ENCODE data around the gene CNNM3. TPM values are rescaled to one million over a fixed set of nuclear protein-coding genes. Genes with fewer than 3 reads are reported as not detected.
"Not testable (repeated sequence)": the region's sequence is repeated elsewhere in the genome, so short reads cannot be mapped to it uniquely, and the experiment has no call there.

Gene CNNM3
- polyA plus RNA-seq, 3 donors from 2014 or later, result 5.5 to 11.0 (median 9.9) TPM

DNA sequence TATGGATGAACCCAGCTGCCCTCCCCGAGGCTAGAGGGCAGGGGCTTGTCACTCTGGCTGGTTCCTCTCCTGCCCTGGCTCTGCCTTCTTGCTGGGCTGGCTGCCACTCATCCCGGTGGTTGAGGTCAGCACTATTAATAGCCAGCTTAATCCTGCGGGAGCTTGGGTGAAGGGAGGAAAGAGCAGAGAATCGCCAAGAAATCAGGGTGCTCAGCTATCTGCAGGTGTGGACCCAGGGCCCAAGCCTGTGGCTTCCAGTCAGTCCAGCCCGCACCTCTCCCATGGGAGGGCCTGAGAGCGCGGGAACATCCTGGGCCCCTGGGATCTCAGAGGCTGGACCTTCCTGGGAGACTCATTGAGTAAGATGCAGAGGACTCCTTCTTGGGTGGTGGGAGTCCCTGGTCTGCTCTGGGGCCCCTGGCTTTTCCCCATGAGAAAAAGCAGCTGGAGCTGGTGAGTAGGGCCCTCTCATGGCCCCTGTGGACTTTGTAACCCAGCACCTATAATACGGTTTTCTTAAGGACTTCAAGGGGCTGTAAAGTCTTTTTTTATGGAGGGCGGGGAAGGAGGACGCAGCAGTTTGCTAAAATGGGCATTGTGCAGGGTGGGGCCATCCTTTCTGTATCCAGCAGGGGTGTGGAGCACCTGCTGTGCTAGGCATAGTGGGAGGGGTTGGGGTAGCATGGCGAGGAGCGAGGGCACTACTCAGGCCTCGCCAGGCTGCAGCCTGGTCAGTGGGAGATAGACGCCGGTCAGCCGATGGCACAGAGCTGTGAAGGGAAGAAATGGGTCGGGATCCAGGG, 27.4 kb upstream of the CNNM3 start:
- Mint-ChIP-seq H3K4me3 (no peak overlapping the region), H3K9me3 (no peaks in the 10 kb centered on the region), H3K27me3 (ENCODE audit: low read depth in 3 of 3) (peaks cover 0 to 2% (median 0%) of the 10 kb centered on the region in 3 donors), H3K36me3 (no peaks in the 10 kb centered on the region), H3K4me1 (no peaks in the 10 kb centered on the region), H3K27ac (no peak overlapping the region)
- no peak for DNase-seq

DNA sequence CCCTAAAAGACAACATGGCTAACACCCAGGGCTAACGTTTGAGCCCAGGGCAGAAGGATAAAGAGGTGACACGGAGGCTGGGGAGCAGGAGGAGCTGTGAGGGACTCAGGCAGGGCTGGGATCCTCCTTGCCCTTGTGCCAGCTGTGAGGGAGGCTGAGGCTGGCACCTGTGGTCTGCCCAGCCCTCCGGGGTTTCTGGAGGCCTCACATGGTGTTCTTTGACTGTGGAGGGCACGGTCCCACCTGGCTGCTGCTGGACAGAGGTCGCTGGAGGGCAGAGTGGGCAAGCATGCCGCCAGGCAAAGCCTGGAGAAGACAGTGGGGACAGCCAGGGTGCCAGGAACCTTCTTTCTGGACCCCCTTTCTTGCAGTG, 26.8 kb upstream of the CNNM3 start:
- Mint-ChIP-seq H3K4me1 (no peaks in the 10 kb centered on the region), H3K27me3 (ENCODE audit: low read depth in 3 of 3) (peaks cover 0 to 2% (median 0%) of the 10 kb centered on the region in 3 donors), H3K4me3 (no peak overlapping the region), H3K27ac (no peak overlapping the region), H3K36me3 (no peaks in the 10 kb centered on the region), H3K9me3 (no peaks in the 10 kb centered on the region)
- DNase-seq, result no peak

DNA sequence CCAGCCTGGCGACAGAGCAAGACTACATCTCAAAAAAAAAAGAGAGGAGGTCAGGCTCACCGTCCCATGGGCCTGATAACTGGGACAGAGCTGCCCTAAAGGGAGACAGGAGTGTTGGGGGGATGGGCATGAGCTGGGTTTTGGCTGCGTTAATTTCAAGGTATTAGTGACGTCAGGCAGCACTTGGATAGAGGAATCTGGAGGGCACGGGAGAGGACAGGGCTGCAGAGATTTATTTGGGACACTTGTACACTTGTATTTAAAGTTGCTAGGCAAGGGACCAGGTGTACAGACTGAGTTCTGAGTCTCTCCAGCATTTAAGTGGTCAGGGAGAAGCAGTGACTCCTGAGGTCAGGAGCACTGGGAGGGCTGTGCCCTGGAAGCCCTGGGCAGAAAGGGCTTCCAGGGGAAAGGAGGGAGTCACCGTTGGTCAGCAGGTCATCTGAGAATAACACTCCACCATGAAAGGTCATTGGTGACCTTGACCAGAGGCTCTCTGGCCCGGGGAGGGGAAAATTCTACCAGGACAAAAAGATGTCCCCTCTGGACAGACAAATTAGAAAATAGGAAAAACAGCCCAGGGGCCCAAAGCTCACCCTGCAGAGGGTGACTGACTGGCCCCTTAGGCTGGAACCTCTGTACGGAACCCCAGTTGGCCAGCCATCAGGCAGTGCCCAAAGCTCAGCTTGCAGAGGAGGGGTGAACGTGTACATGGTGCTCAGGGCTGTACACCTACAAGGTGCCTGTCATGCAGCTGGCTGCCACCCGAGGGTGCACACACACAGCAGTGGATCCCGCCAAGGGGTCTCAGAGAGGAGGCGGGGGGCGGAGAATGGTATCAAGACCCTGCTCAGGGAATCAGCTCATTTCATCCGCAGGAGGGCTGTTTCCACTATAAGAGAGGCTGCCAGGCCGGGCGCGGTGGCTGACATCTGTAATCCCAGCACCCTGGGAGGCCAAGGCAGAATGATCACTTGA, 23.0 kb upstream of the CNNM3 start:
- peak overlapping the region in 1 of 6 donors; percentile 15 for H3K27ac Mint-ChIP-seq

DNA sequence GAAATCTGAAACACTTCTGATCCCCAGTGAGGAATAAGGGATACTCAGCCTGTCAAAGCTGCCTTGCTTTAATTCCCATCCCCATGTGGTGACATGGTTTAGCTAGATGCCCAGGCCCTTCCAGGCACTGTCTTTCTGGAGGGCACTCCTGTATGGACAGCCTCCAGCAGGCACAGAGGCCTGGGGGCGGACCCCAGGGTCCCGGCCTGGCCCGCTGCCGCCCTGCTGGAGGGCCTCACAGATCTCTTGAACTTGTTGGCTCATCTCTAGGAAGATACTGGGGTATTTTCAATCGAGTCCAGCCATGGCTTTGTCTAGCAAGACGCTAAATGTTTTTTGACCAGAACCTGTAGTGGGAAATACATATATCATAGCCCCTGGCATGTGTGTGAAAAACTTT, 21.0 kb upstream of the CNNM3 start:
- no peak for DNase-seq
- peaks cover 0 to 11% (median 5%) of the 10 kb centered on the region in 3 donors for H3K36me3 Mint-ChIP-seq
- no peak overlapping the region for H3K4me3 Mint-ChIP-seq
- H3K27ac Mint-ChIP-seq, result no peak overlapping the region
- H3K4me1 Mint-ChIP-seq, result no peaks in the 10 kb centered on the region
- H3K9me3 Mint-ChIP-seq, result no peaks in the 10 kb centered on the region
- H3K27me3 Mint-ChIP-seq (ENCODE audit: low read depth in 3 of 3), result peaks cover 0 to 2% (median 0%) of the 10 kb centered on the region in 3 donors

More for the DNA sequence above, 23.0 kb upstream of the CNNM3 start:
- H3K9me3 Mint-ChIP-seq, result no peaks in the 10 kb centered on the region
- H3K4me3 Mint-ChIP-seq, result no peak overlapping the region
- H3K4me1 Mint-ChIP-seq, result no peaks in the 10 kb centered on the region
- DNase-seq, result no peak
- peaks cover 0 to 2% (median 0%) of the 10 kb centered on the region in 3 donors for H3K27me3 Mint-ChIP-seq (ENCODE audit: low read depth in 3 of 3)
- no peaks in the 10 kb centered on the region for H3K36me3 Mint-ChIP-seq

DNA sequence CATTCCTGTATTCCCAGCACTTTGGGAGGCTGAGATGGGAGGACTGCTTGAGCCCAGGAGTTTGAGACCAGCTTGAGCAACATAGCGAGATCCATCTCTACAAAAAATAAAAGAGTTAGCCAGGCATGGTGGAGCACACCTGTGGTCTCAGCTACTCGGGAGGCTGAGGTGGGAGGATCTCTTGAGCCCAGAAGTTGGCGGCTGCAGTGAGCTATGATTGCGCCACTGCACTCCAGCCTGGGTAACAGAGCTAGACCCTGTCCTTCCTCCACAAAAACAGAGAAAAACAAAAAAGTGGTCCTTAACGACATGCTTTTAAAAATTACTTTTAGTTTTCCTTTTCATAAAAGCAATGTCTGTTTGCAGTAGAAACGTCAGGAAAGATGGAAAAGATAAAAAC, 19.6 kb upstream of the CNNM3 start:
- H3K36me3 Mint-ChIP-seq, result peaks cover 0 to 11% (median 5%) of the 10 kb centered on the region in 3 donors
- H3K27me3 Mint-ChIP-seq (ENCODE audit: low read depth in 3 of 3); H3K27ac Mint-ChIP-seq; DNase-seq; H3K9me3 Mint-ChIP-seq; H3K4me1 Mint-ChIP-seq; H3K4me3 Mint-ChIP-seq: not testable (repeated sequence)

DNA sequence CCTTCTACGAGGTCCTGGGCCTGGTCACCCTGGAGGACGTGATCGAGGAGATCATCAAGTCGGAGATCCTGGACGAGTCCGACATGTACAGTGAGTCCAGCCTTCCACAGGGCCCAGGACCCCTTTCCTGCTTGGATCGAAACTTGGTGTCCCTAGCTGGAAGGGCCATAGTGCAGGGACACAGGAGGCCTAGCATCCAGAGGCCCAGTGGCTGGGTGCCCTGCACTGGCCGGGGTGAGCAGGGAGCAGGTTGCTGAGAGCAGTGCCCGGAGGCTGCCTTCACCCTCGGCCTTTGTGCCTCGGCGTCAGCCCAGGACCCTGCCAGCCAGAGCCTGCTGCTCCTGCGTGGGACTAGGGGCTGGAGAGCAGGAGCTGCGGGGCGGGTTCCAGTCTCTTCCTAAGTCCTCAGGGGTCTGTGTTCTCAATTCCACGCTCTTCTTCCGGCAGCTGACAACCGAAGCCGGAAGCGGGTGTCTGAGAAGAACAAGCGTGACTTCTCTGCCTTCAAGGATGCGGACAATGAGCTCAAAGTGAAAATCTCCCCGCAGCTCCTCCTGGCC, 18.9 kb upstream of the CNNM3 start:
- Mint-ChIP-seq H3K9me3 (no peaks in the 10 kb centered on the region), H3K4me3 (no peak overlapping the region), H3K4me1 (no peaks in the 10 kb centered on the region), H3K27me3 (ENCODE audit: low read depth in 3 of 3) (peaks cover 0 to 2% (median 0%) of the 10 kb centered on the region in 3 donors), H3K36me3 (peaks cover 0 to 11% (median 5%) of the 10 kb centered on the region in 3 donors), H3K27ac (no peak overlapping the region)
- DNase-seq, result no peak

DNA sequence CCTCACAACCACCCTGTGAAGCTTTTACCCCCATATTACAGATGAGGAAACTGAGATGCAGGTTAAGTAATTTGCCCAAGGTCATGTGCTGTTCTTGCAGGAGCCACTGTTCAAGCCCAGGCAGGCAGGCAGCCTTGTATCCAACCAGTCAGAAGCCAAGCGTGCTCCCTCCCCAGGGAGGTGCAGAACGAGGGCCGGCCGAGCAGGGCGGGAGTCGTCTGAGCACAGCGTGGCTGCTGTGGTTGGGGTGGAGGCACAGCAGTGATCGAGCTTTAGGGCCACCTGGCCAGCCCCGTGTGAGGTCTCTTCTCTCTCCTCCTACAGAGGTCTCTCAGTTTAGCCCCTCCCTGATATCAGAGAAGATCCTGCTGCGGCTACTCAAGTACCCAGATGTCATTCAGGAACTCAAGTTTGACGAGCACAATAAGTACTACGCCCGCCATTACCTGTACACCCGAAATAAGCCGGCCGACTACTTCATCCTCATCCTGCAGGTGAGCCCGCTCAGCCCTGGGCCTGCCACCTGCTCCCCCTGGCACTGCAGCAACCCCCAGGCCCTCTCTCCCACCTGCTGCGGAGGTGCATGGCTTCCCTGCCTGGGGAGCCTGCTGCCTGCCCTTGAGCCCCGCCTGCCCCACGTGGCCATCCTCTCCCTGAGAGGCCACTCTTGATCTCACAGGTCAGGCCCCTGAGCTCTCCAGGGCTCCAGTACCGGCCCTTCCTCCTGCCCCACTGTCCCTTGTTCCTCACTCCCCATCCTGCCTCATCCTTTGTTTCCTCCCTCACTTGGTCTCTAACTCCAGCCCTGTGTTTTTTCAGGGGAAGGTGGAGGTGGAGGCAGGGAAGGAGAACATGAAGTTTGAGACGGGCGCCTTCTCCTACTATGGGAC, 17.1 kb upstream of the CNNM3 start:
- Mint-ChIP-seq H3K27ac (peak overlapping the region in 2 of 6 donors; percentile 9 to 53), H3K4me1 (no peaks in the 10 kb centered on the region), H3K36me3 (peaks cover 0 to 11% (median 5%) of the 10 kb centered on the region in 3 donors), H3K9me3 (no peaks in the 10 kb centered on the region), H3K27me3 (ENCODE audit: low read depth in 3 of 3) (no peaks in the 10 kb centered on the region), H3K4me3 (no peak overlapping the region)
- DNase-seq, result no peak

DNA sequence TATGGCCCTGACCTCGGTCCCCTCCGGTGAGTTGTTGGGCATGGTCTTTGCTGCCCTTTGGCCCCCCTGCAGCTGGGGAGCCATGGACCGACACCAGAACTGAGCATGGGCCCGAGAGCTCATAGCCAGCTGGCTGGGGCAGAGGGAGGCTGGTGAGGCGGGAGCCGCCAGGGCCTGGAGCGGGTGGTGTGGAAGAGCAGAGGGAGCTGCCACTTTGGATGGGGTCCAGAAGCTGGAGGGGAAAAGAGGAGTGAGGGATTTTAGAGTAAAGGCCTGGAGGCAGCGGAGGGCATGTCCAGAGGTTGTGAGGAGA, 16.5 kb upstream of the CNNM3 start:
- Mint-ChIP-seq H3K27ac (no peak overlapping the region), H3K36me3 (peaks cover 0 to 11% (median 5%) of the 10 kb centered on the region in 3 donors), H3K4me3 (no peak overlapping the region), H3K27me3 (ENCODE audit: low read depth in 3 of 3) (no peaks in the 10 kb centered on the region), H3K4me1 (no peaks in the 10 kb centered on the region), H3K9me3 (no peaks in the 10 kb centered on the region)
- DNase-seq, result no peak

DNA sequence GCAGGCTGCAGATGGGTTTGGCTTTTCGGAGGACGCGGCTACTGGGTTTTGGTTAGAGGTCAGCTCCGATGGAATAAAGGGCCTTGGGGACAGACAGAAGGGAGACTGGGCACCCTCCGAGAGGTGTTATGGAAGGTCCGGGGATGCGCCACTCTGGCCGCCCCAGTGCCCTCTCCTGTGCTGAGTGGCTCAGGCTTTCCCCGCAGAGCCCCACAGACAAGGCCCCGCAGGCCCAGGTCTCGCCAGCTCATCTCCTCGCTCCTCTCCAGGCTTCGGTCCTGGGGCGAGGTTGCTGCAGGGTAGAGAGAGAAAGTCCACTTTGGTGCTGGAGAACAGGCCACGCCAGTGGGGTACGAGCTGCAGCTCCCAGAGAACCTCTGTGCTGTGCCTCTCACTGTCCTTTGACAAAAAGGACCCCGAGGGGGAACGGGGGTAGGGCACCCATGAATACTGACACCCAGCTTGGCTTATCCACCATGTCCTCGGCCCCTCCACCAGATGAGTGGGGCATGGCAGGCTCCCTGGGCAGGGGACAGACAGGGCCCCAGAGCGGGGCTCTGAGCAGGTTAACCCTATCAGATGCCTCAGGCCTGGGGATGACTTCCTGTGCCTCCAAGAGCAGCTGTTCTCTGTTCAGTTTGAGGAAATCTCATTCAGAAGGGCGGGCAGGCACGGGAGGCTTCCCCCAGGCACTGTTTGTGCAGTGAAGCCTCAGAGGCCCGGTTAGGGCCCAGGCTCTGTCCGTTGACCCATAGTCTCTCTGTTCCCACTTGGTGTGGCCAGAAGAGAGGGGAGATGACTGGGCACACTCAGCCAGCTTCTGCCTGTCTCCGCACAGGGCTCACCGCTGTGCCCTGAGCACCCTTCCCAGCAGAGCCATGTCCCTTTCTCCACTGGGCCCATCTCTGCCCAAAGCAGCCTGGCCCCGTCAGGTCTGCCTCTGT, 15.7 kb upstream of the CNNM3 start:
- H3K4me1 Mint-ChIP-seq, result peaks cover 0 to 2% of the 10 kb centered on the region in 2 donors
- H3K9me3 Mint-ChIP-seq, result no peaks in the 10 kb centered on the region
- H3K27ac Mint-ChIP-seq, result no peak overlapping the region
- peaks cover 0 to 11% (median 5%) of the 10 kb centered on the region in 3 donors for H3K36me3 Mint-ChIP-seq
- H3K27me3 Mint-ChIP-seq (ENCODE audit: low read depth in 3 of 3), result no peaks in the 10 kb centered on the region
- no peak overlapping the region for H3K4me3 Mint-ChIP-seq
- DNase-seq, result no peak

DNA sequence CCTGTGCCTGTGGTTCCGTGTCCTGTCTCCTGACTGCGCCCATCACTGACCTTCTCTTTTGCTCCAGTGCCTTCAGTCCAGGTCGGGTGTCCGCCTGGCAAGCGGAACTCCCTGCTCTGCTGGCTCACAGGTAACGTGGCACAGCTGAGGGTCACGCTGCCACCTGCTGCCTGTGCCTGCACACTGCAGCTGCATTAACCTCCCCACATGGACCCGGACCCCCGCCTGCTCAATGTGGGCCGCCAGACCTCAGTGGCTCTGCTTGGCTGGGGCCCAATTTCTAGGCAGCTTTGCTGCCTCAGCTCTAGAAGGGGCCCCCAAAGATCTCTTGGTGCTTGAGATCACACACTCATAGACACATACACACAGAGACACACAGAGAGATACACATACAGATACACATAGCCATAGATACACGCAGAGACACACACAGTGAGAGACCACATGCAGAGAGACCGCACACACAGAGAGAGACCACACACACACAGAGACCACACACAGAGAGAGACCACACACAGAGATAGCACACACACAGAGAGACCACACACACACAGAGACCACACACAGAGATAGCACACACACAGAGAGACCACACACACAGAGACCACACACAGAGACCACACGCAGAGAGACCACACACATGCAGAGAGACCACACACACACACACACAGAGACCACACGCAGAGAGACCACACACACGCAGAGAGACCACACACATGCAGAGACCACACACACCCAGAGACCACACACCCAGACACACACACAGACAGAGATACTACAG, 14.9 kb upstream of the CNNM3 start:
- H3K4me3 Mint-ChIP-seq, result no peak overlapping the region
- no peaks in the 10 kb centered on the region for H3K9me3 Mint-ChIP-seq
- H3K27ac Mint-ChIP-seq, result no peak overlapping the region
- H3K27me3 Mint-ChIP-seq (ENCODE audit: low read depth in 3 of 3), result peaks cover under 1 to 2% (median under 1%) of the 10 kb centered on the region in 3 donors
- peaks cover 4% of the 10 kb centered on the region in 2 donors for H3K4me1 Mint-ChIP-seq
- DNase-seq, result peak; percentile 53 to 71 (median 57)
- H3K36me3 Mint-ChIP-seq, result peaks cover 0 to 11% (median 5%) of the 10 kb centered on the region in 3 donors

DNA sequence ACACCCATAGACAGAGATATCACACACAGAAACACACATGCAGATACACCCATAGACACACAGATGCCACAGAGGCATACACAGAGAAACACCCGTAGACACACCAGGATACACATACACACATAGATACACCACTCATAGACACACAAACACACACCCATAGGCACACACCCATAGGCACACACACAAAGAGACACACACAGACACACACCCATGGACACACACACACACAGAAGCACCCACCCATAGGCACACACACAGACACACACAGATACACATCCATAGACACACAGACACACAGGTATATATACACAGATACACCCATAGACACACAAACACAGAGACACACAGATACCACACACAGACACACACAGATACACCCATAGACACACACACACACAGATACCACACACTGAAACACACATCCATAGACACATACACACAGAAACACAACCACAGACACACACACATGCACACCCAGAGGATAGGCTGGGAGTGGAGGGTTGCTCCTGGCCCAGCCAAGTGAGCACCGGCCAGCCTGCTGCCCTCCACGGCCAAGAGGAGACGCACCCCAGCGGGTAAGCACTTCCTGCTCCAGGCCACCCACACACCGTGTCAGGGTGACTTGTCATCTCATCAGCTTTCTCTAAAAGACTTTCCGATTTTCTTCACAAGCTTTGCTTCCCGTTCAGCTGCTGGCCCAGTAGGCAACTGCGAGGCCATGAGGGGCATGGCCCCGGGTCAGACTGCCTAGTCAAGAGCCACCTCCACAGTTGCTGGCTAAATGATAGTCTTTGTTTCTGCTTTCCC, 14.1 kb upstream of the CNNM3 start:
- Mint-ChIP-seq H3K9me3 (no peaks in the 10 kb centered on the region), H3K27me3 (ENCODE audit: low read depth in 3 of 3) (peaks cover 4 to 7% (median 7%) of the 10 kb centered on the region in 3 donors), H3K27ac (no peak overlapping the region), H3K4me1 (peaks cover 11 to 12% of the 10 kb centered on the region in 2 donors), H3K36me3 (peaks cover 0 to 14% (median 5%) of the 10 kb centered on the region in 3 donors), H3K4me3 (no peak overlapping the region)
- DNase-seq, result peak in 1 of 3 donors; percentile 40
